Neural cell (in vitro differentiated cells): ENCODE data around the gene CHCHD10. TPM values are rescaled to one million over a fixed set of nuclear protein-coding genes. Genes with fewer than 3 reads are reported as not detected.

Source experiments
- polyA plus RNA-seq: library from polyadenylated mRNA; depleted of rRNA; stranded (reverse); fragments of >200 nt; gene quantifications from 2 replicates; pipeline ENCODE4 v1.2.3, GENCODE V29; 2014

CHCHD10 gene
- polyA plus RNA-seq, 1 donor from 2014 or later: not detected

Other genes with a start within 250 kb of the CHCHD10 start
- not detected in 2 replicates for gene IGLL1, start 187.7 kb downstream of the CHCHD10 start, polyA plus RNA-seq
- 0.48 and 1.6 TPM in 2 replicates for gene DRICH1, start 135.7 kb downstream of the CHCHD10 start, polyA plus RNA-seq
- gene RGL4, start 77.0 kb downstream of the CHCHD10 start, polyA plus RNA-seq: not detected in 2 replicates
- 1.3 and 1.5 TPM in 2 replicates for gene ZNF70, start 16.9 kb downstream of the CHCHD10 start, polyA plus RNA-seq
- not detected in 2 replicates for gene VPREB3, start 13.5 kb downstream of the CHCHD10 start, polyA plus RNA-seq
- not detected in 2 replicates for gene C22orf15, start 5.0 kb downstream of the CHCHD10 start, polyA plus RNA-seq
- 9.3 and 12.2 TPM in 2 replicates for gene MMP11, start 4.9 kb upstream of the CHCHD10 start, polyA plus RNA-seq
- gene SMARCB1, start 19.0 kb upstream of the CHCHD10 start, polyA plus RNA-seq: 97.5 and 98.9 TPM in 2 replicates
- gene DERL3, start 71.0 kb upstream of the CHCHD10 start, polyA plus RNA-seq: 0.84 and 1.4 TPM in 2 replicates
- gene SLC2A11, start 89.9 kb upstream of the CHCHD10 start, polyA plus RNA-seq: 45.7 and 48.6 TPM in 2 replicates
- 369 and 421 TPM in 2 replicates for gene MIF, start 126.4 kb upstream of the CHCHD10 start, polyA plus RNA-seq
- 1.3 TPM in 1 of 2 replicates, not detected in the other for gene GSTT2B, start 193.2 kb upstream of the CHCHD10 start, polyA plus RNA-seq
- 0.31 and 0.56 TPM in 2 replicates for gene DDTL, start 198.9 kb upstream of the CHCHD10 start, polyA plus RNA-seq
- gene DDT, start 206.5 kb upstream of the CHCHD10 start, polyA plus RNA-seq: 117 and 122 TPM in 2 replicates
- gene GSTT2, start 212.2 kb upstream of the CHCHD10 start, polyA plus RNA-seq: not detected in 2 replicates
- not detected in 2 replicates for gene GSTT4, start 237.5 kb upstream of the CHCHD10 start, polyA plus RNA-seq
- 16.0 and 16.6 TPM in 2 replicates for gene CABIN1, start 243.3 kb upstream of the CHCHD10 start, polyA plus RNA-seq